GM23338 (cell line): ENCODE data around the gene WDSUB1. TPM values are rescaled to one million over a fixed set of nuclear protein-coding genes. Genes with fewer than 3 reads are reported as not detected.

Source experiments
- ATAC-seq: fragments of 200-7000 bp; cut with Tn5 transposase; 3 replicates; pipeline ENCODE4 v1.9.1; 2020
- DNase-seq: peaks from one replicate; pipeline ENCODE4 v3.0.0-alpha.2; 2015; ENCODE audit warnings: low spot score
- H2AFZ ChIP-seq: fragments of 200-600 bp; sonication (generic); 2 replicates; pipeline ENCODE4 v1.8.0; 2016; ENCODE audit warnings: antibody characterized with exemption, mild to moderate bottlenecking, moderate library complexity
- H3F3A ChIP-seq: fragments of 200-600 bp; sonication (generic); replicated peaks from 2 replicates; pipeline ENCODE4 v1.8.0; 2017; ENCODE audit warnings: antibody characterized with exemption, mixed run types, low read depth
- H3K27ac ChIP-seq: fragments of 200-600 bp; sonication (generic); 2 replicates; pipeline ENCODE4 v1.6.1; 2016; ENCODE audit warnings: low read depth
- H3K27me3 ChIP-seq: fragments of 200-600 bp; sonication (generic); 2 replicates; pipeline ENCODE4 v1.8.0; 2016; ENCODE audit warnings: mild to moderate bottlenecking, mixed run types, moderate library complexity; ENCODE audit not compliant: insufficient read depth
- H3K36me3 ChIP-seq: fragments of 200-600 bp; sonication (generic); 2 replicates; pipeline ENCODE4 v1.8.0; 2016; ENCODE audit warnings: mild to moderate bottlenecking; ENCODE audit not compliant: insufficient read depth
- H3K4me1 ChIP-seq: fragments of 200-600 bp; sonication (generic); 2 replicates; pipeline ENCODE4 v1.8.0; 2016; ENCODE audit warnings: mild to moderate bottlenecking, moderate library complexity; ENCODE audit not compliant: insufficient read depth
- H3K4me2 ChIP-seq: fragments of 200-600 bp; sonication (generic); 2 replicates; pipeline ENCODE4 v1.7.1; 2017; ENCODE audit warnings: mixed run types
- H3K4me3 ChIP-seq: fragments of 200-600 bp; sonication (generic); 2 replicates; pipeline ENCODE4 v1.6.1; 2016; ENCODE audit warnings: mixed run types
- H3K79me2 ChIP-seq: fragments of 200-600 bp; sonication (generic); replicated peaks from 2 replicates; pipeline ENCODE4 v1.8.0; 2017; ENCODE audit warnings: mild to moderate bottlenecking; ENCODE audit not compliant: insufficient read depth
- H3K9me2 ChIP-seq: fragments of 200-600 bp; sonication (generic); 2 replicates; pipeline ENCODE4 v1.8.0; 2017; ENCODE audit not compliant: insufficient read depth
- H4K20me1 ChIP-seq: fragments of 200-600 bp; sonication (generic); replicated peaks from 2 replicates; pipeline ENCODE4 v1.8.0; 2017; ENCODE audit warnings: mild to moderate bottlenecking; ENCODE audit not compliant: insufficient read depth
- H3K27ac Mint-ChIP-seq: 2 replicates; pipeline ENCODE4 v1.8.0; 2020; ENCODE audit warnings: inconsistent platforms, mild to moderate bottlenecking, moderate library complexity, mixed read lengths
- H3K27me3 Mint-ChIP-seq: 3 replicates; pipeline ENCODE4 v1.8.0; 2022; ENCODE audit warnings: low read depth, mild to moderate bottlenecking, moderate library complexity, mixed read lengths, inconsistent platforms; ENCODE audit not compliant: insufficient read depth, poor library complexity
- H3K36me3 Mint-ChIP-seq: 3 replicates; pipeline ENCODE4 v1.8.0; 2021; ENCODE audit warnings: low read depth, mild to moderate bottlenecking, inconsistent platforms, moderate library complexity, mixed read lengths
- H3K4me1 Mint-ChIP-seq: 3 replicates; pipeline ENCODE4 v1.8.0; 2020; ENCODE audit warnings: mild to moderate bottlenecking, inconsistent platforms, mixed read lengths
- H3K4me3 Mint-ChIP-seq: 3 replicates; pipeline ENCODE4 v1.8.0; 2021; ENCODE audit warnings: moderate library complexity, mild to moderate bottlenecking, inconsistent platforms, mixed read lengths
- H3K9me3 Mint-ChIP-seq: 3 replicates; pipeline ENCODE4 v1.8.0; 2020; ENCODE audit warnings: moderate library complexity, mild to moderate bottlenecking, inconsistent platforms, mixed read lengths
- CREB1 ChIP-seq: fragments of 250-450 bp; sonication (Bioruptor Pico); IDR thresholded peaks from 2 replicates; pipeline ENCODE4 v1.5.0; 2020; ENCODE audit warnings: low read depth, mild to moderate bottlenecking, moderate library complexity
- CTCF ChIP-seq, 2 experiments: fragments of 200-600 bp in 1 of 2; sonication (generic) in 1 of 2; conservative IDR thresholded peaks; 2 replicates each; pipeline versions ENCODE4 v1.5.1 to v1.6.1; 2016 to 2017; ENCODE audit warnings: antibody characterized with exemption in 2 of 2, low read depth in 2 of 2, mild to moderate bottlenecking in 2 of 2, moderate library complexity in 1 of 2
- ETS1 ChIP-seq: IDR thresholded peaks from 2 replicates; pipeline ENCODE4 v1.6.1; 2016; ENCODE audit warnings: antibody characterized with exemption
- EZH2 ChIP-seq: fragments of 200-600 bp; sonication (generic); IDR thresholded peaks from one replicate; pipeline ENCODE4 v1.8.0; 2017; ENCODE audit warnings: antibody characterized with exemption, mild to moderate bottlenecking, low read depth; ENCODE audit not compliant: unreplicated experiment
- EZH2phosphoT487 ChIP-seq: fragments of 200-600 bp; sonication (generic); IDR thresholded peaks from one replicate; pipeline ENCODE4 v1.8.1; 2018; ENCODE audit warnings: antibody characterized with exemption; ENCODE audit not compliant: unreplicated experiment
- JUNB ChIP-seq: IDR thresholded peaks from one replicate; pipeline ENCODE4 v1.6.1; 2016; ENCODE audit warnings: antibody characterized with exemption; ENCODE audit not compliant: unreplicated experiment
- NANOG ChIP-seq: IDR thresholded peaks from 2 replicates; pipeline ENCODE4 v1.6.1; 2016; ENCODE audit warnings: antibody characterized with exemption, borderline replicate concordance
- POLR2AphosphoS5 ChIP-seq: IDR thresholded peaks from 2 replicates; pipeline ENCODE4 v1.6.1; 2016; ENCODE audit warnings: antibody characterized with exemption, low read depth
- STAT1 ChIP-seq: IDR thresholded peaks from one replicate; pipeline ENCODE4 v1.6.1; 2016; ENCODE audit warnings: antibody characterized with exemption; ENCODE audit not compliant: unreplicated experiment
- ZNF114 ChIP-seq: fragments of 250-450 bp; sonication (Bioruptor Pico); IDR thresholded peaks from 2 replicates; pipeline ENCODE4 v1.5.0; 2020; ENCODE audit warnings: mild to moderate bottlenecking, moderate library complexity
- ZNF331 ChIP-seq: fragments of 250-450 bp; sonication (Bioruptor Pico); IDR thresholded peaks from 2 replicates; pipeline ENCODE4 v1.5.0; 2020; ENCODE audit warnings: low read depth, mild to moderate bottlenecking, moderate library complexity
- ZNF462 ChIP-seq: fragments of 250-450 bp; sonication (Bioruptor Pico); IDR thresholded peaks from 2 replicates; pipeline ENCODE4 v1.5.0; 2020; ENCODE audit warnings: mild to moderate bottlenecking, moderate library complexity
- polyA plus RNA-seq: library from polyadenylated mRNA; unstranded; fragments of >200 nt; fragmentation: Nextera tagmentation; extraction: Ambion mirVana; gene quantifications from 2 replicates; pipeline ENCODE4 v1.2.1, GENCODE V29; 2016
- total RNA-seq: library from RNA; depleted of rRNA; stranded (reverse); fragments of >200 nt; shearing (Covaris generic); gene quantifications from 2 replicates; pipeline ENCODE4 v1.2.3, GENCODE V29; 2014
- TF ChIP-seq, protein P1 (sequence below): IDR thresholded peaks from one replicate; pipeline ENCODE4 v1.6.1; 2018; ENCODE audit warnings: antibody characterized with exemption; ENCODE audit not compliant: unreplicated experiment

WDSUB1 gene
- total and polyA plus RNA-seq, 2 experiments from 2014 or later = 9.9 to 12.2 TPM

DNA sequence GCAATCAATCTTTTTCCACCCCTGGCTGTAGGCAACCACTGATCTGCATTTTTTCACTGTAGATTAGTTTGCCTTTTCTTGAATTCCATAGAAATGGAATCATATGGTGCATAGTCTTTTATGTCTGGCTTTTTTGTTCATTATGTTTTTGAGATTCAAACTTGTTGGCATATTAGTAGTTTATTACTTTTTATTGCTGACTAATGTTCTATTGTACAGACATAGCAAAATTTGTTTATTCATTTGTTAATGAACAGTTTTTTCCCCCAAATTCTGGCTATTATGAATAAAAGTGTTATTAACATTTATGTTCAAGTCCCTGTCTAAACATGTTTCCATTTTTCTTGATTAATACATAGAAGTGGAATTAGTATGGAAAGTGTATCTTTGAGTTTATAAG, 21.4 kb upstream of the WDSUB1 start:
- H3K27ac ChIP-seq = no peak overlapping the region
- H3K4me3 ChIP-seq = no peak overlapping the region
- H3K9me2 ChIP-seq = no peaks in the 10 kb centered on the region; the same call in 1 of the 2 replicates
- no peaks in the 10 kb centered on the region for H3K4me1 ChIP-seq
- H3K27me3 Mint-ChIP-seq = peaks cover 2% of the 10 kb centered on the region
- TF ChIP-seq, protein P1, sequence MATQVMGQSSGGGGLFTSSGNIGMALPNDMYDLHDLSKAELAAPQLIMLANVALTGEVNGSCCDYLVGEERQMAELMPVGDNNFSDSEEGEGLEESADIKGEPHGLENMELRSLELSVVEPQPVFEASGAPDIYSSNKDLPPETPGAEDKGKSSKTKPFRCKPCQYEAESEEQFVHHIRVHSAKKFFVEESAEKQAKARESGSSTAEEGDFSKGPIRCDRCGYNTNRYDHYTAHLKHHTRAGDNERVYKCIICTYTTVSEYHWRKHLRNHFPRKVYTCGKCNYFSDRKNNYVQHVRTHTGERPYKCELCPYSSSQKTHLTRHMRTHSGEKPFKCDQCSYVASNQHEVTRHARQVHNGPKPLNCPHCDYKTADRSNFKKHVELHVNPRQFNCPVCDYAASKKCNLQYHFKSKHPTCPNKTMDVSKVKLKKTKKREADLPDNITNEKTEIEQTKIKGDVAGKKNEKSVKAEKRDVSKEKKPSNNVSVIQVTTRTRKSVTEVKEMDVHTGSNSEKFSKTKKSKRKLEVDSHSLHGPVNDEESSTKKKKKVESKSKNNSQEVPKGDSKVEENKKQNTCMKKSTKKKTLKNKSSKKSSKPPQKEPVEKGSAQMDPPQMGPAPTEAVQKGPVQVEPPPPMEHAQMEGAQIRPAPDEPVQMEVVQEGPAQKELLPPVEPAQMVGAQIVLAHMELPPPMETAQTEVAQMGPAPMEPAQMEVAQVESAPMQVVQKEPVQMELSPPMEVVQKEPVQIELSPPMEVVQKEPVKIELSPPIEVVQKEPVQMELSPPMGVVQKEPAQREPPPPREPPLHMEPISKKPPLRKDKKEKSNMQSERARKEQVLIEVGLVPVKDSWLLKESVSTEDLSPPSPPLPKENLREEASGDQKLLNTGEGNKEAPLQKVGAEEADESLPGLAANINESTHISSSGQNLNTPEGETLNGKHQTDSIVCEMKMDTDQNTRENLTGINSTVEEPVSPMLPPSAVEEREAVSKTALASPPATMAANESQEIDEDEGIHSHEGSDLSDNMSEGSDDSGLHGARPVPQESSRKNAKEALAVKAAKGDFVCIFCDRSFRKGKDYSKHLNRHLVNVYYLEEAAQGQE = no peak
- TF ChIP-seq ZNF331 (CRISPR knock-in tag) = no peak
- TF ChIP-seq CTCF (conservative IDR thresholded peaks at IDR 0.05; ENCODE audit: low read depth in 2 of 2) = no peak
- TF ChIP-seq POLR2AphosphoS5 = no peak
- TF ChIP-seq NANOG = no peak
- no peak for TF ChIP-seq EZH2phosphoT487
- no peak for TF ChIP-seq CREB1 (CRISPR knock-in tag)
- no peak for TF ChIP-seq JUNB
- no peak for TF ChIP-seq EZH2
- TF ChIP-seq STAT1 = no peak
- TF ChIP-seq ZNF462 (CRISPR knock-in tag) = no peak
- TF ChIP-seq ETS1 = no peak
- TF ChIP-seq ZNF114 (CRISPR knock-in tag) = no peak
- H4K20me1 ChIP-seq = no peaks in the 10 kb centered on the region
- H3F3A ChIP-seq = no peaks in the 10 kb centered on the region
- no peaks in the 10 kb centered on the region for H3K4me1 Mint-ChIP-seq
- ATAC-seq = no peak
- no peaks in the 10 kb centered on the region for H3K79me2 ChIP-seq
- no peak overlapping the region for H3K27ac Mint-ChIP-seq
- no peaks in the 10 kb centered on the region for H3K36me3 Mint-ChIP-seq
- no peaks in the 10 kb centered on the region for H3K27me3 ChIP-seq
- no peaks in the 10 kb centered on the region for H3K9me3 Mint-ChIP-seq
- no peak overlapping the region for H3K4me2 ChIP-seq
- H2AFZ ChIP-seq = no peak overlapping the region
- H3K36me3 ChIP-seq = no peaks in the 10 kb centered on the region
- H3K4me3 Mint-ChIP-seq = no peak overlapping the region
- DNase-seq = no peak
